ENCODE results near the gene DPH6.

GRCh38 chr15:35431281-35431680, 114.7 kb downstream of the DPH6 start:
- no peak for TF ChIP-seq EZH2phosphoT487 (conservative IDR thresholded peaks at IDR 0.05; ENCODE audit: low read length)
- TF ChIP-seq, protein P1, sequence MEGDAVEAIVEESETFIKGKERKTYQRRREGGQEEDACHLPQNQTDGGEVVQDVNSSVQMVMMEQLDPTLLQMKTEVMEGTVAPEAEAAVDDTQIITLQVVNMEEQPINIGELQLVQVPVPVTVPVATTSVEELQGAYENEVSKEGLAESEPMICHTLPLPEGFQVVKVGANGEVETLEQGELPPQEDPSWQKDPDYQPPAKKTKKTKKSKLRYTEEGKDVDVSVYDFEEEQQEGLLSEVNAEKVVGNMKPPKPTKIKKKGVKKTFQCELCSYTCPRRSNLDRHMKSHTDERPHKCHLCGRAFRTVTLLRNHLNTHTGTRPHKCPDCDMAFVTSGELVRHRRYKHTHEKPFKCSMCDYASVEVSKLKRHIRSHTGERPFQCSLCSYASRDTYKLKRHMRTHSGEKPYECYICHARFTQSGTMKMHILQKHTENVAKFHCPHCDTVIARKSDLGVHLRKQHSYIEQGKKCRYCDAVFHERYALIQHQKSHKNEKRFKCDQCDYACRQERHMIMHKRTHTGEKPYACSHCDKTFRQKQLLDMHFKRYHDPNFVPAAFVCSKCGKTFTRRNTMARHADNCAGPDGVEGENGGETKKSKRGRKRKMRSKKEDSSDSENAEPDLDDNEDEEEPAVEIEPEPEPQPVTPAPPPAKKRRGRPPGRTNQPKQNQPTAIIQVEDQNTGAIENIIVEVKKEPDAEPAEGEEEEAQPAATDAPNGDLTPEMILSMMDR (IDR thresholded peaks at IDR 0.05; ENCODE audit: insufficient read depth, low read length, poor library complexity, severe bottlenecking) = no peak
